Esophagus (tissue), 2 donors: ENCODE measurements around the gene KANK3. TPM values are rescaled to one million over a fixed set of nuclear protein-coding genes. Genes with fewer than 3 reads are reported as not detected.
A peak's percentile ranks its signal among the peaks of the same experiment; 100 is the strongest.

ENCODE experiments used
- H3K27ac ChIP-seq, 2 donors: one replicate each; pipeline ENCODE4 v1.5.1; 2013; ENCODE audit warnings: low read depth in 2 of 2, mild to moderate bottlenecking in 2 of 2, inconsistent platforms in 1 of 2, low read length in 1 of 2, moderate library complexity in 1 of 2
- H3K27me3 ChIP-seq, 2 donors: one replicate each; pipeline ENCODE4 v1.6.1; 2013; ENCODE audit warnings: low read length in 2 of 2, control low read depth in 1 of 2, mild to moderate bottlenecking in 1 of 2; ENCODE audit not compliant: insufficient read depth in 2 of 2, control insufficient read depth in 1 of 2
- H3K36me3 ChIP-seq, 2 donors: one replicate each; pipeline ENCODE4 v1.6.1; 2013; ENCODE audit warnings: low read length in 1 of 2; ENCODE audit not compliant: control insufficient read depth in 2 of 2, insufficient read depth in 2 of 2
- H3K4me1 ChIP-seq, 2 donors: one replicate each; pipeline ENCODE4 v1.6.1; 2013; ENCODE audit warnings: low read length in 1 of 2; ENCODE audit not compliant: control insufficient read depth in 2 of 2, insufficient read depth in 2 of 2
- H3K4me3 ChIP-seq, 2 donors: one replicate each; pipeline ENCODE4 v1.5.1; 2013; ENCODE audit warnings: low read length in 2 of 2, mild to moderate bottlenecking in 2 of 2, low read depth in 1 of 2, moderate library complexity in 1 of 2
- H3K9me3 ChIP-seq, 2 donors: one replicate each; pipeline ENCODE4 v1.6.1; 2013; ENCODE audit warnings: mild to moderate bottlenecking in 2 of 2, low read depth in 1 of 2, low read length in 1 of 2, moderate library complexity in 1 of 2; ENCODE audit not compliant: control insufficient read depth in 2 of 2, insufficient read depth in 1 of 2
- WGBS, 2 donors: extraction: QIAGEN DNeasy Blood & Tissue Kit; methylation state at CpG; one replicate each; pipeline ENCODE4 v1.1.7; 2013; 5-methylcytosine and 5-hydroxymethylcytosine counted together
- polyA plus RNA-seq, 2 donors: library from polyadenylated mRNA; stranded (reverse); fragments of 200-250 nt; gene quantifications; one replicate each; pipeline ENCODE4 v1.2.3, GENCODE V29; 2013
- donor health status: healthy with polysubstance abuse.
- donor health status: Bipolar disorder and iron deficiency.

KANK3 gene
- polyA plus RNA-seq, 2 donors, result 4.2 to 5.2 TPM

GRCh38 chr19:8308891-8309291 lies 34.2 kb downstream of the KANK3 start:
- peaks cover 0 to 15% of the 10 kb centered on the region in 2 donors for H3K36me3 ChIP-seq

GRCh38 chr19:8307965-8308866 lies 34.8 kb downstream of the KANK3 start, which contains the start of gene CD320:
Gene CD320, minus strand, starts transcription at chr19:8308358. Its CDS starts 68 bp downstream, at chr19:8308290.
- 1% methylated on average over 62 to 63 of the region's 63 CpGs for WGBS, 2 donors
- H3K36me3 ChIP-seq, result peaks cover 0 to 18% of the 10 kb centered on the region in 2 donors
- peaks cover 0 to 14% of the 10 kb centered on the region in 2 donors for H3K4me1 ChIP-seq
- H3K4me3 ChIP-seq, result peak within 1 kb of the TSS; percentile 55 to 69
- H3K9me3 ChIP-seq, result peaks cover 0 to 5% of the 10 kb centered on the region in 2 donors
- no peaks in the 10 kb centered on the region for H3K27me3 ChIP-seq
- H3K27ac ChIP-seq, result peak within 1 kb of the TSS; percentile 56 to 66

More at GRCh38 chr19:8308891-8309291, 34.2 kb downstream of the KANK3 start:
- H3K4me1 ChIP-seq, result peaks cover 0 to 14% of the 10 kb centered on the region in 2 donors
- H3K27ac ChIP-seq, result no peak overlapping the region
- WGBS, 2 donors, result 65 to 74% methylated on average over 17 of the region's 17 CpGs
- peaks cover 0 to 5% of the 10 kb centered on the region in 2 donors for H3K9me3 ChIP-seq
- peak overlapping the region in 1 of 2 donors; percentile 55 for H3K4me3 ChIP-seq
- H3K27me3 ChIP-seq, result no peaks in the 10 kb centered on the region

GRCh38 chr19:8307400-8307964 lies 35.6 kb downstream of the KANK3 start:
- Histone ChIP-seq H3K9me3 (peaks cover 0 to 5% of the 10 kb centered on the region in 2 donors), H3K4me3 (peak overlapping the region; percentile 55 to 69), H3K27ac (peak overlapping the region; percentile 56 to 66), H3K36me3 (peaks cover 0 to 21% of the 10 kb centered on the region in 2 donors), H3K27me3 (no peaks in the 10 kb centered on the region), H3K4me1 (peaks cover 0 to 14% of the 10 kb centered on the region in 2 donors)
- 13 to 17% methylated on average over 24 of the region's 24 CpGs for WGBS, 2 donors

- Histone ChIP-seq H3K4me1 (peaks cover 0 to 14% of the 10 kb centered on the region in 2 donors), H3K27me3 (no peaks in the 10 kb centered on the region), H3K4me3 (no peak overlapping the region), H3K36me3 (peaks cover 0 to 26% of the 10 kb centered on the region in 2 donors), H3K9me3 (peaks cover 0 to 5% of the 10 kb centered on the region in 2 donors), H3K27ac (no peak overlapping the region)
- 70 to 74% methylated on average over 16 to 17 of the region's 17 CpGs for WGBS, 2 donors
Observed at GRCh38 chr19:8306235-8307054, 36.6 kb downstream of the KANK3 start.

GRCh38 chr19:8305798-8306197 lies 37.3 kb downstream of the KANK3 start:
- Histone ChIP-seq H3K9me3 (peaks cover 0 to 5% of the 10 kb centered on the region in 2 donors), H3K27me3 (no peaks in the 10 kb centered on the region), H3K4me1 (peaks cover 0 to 14% of the 10 kb centered on the region in 2 donors), H3K36me3 (peaks cover 0 to 22% of the 10 kb centered on the region in 2 donors), H3K27ac (no peak overlapping the region), H3K4me3 (no peak overlapping the region)
- 68 to 90% methylated on average over 4 of the region's 4 CpGs for WGBS, 2 donors

GRCh38 chr19:8304841-8305621 lies 38.0 kb downstream of the KANK3 start:
- WGBS, 2 donors, result 82 to 86% methylated on average over 33 of the region's 33 CpGs
- Histone ChIP-seq H3K4me3 (no peak overlapping the region), H3K9me3 (peaks cover 0 to 5% of the 10 kb centered on the region in 2 donors)

GRCh38 chr19:8302734-8303133 lies 40.3 kb downstream of the KANK3 start:
- H3K9me3 ChIP-seq, result peaks cover 0 to 3% of the 10 kb centered on the region in 2 donors
- H3K27ac ChIP-seq, result no peak overlapping the region
- H3K4me3 ChIP-seq, result no peak overlapping the region
- peaks cover 0 to 8% of the 10 kb centered on the region in 2 donors for H3K4me1 ChIP-seq
- peaks cover 0 to 16% of the 10 kb centered on the region in 2 donors for H3K36me3 ChIP-seq
- 74 to 80% methylated on average over 7 of the region's 7 CpGs for WGBS, 2 donors
- H3K27me3 ChIP-seq, result no peaks in the 10 kb centered on the region

More at GRCh38 chr19:8304841-8305621, 38.0 kb downstream of the KANK3 start:
- Histone ChIP-seq H3K27me3 (no peaks in the 10 kb centered on the region), H3K4me1 (peaks cover 0 to 14% of the 10 kb centered on the region in 2 donors), H3K36me3 (peaks cover 0 to 19% of the 10 kb centered on the region in 2 donors), H3K27ac (no peak overlapping the region)

GRCh38 chr19:8302357-8302691 lies 40.7 kb downstream of the KANK3 start:
- Histone ChIP-seq H3K27ac (no peak overlapping the region), H3K9me3 (peaks cover 0 to 3% of the 10 kb centered on the region in 2 donors), H3K27me3 (no peaks in the 10 kb centered on the region), H3K36me3 (peaks cover 0 to 16% of the 10 kb centered on the region in 2 donors), H3K4me1 (peaks cover 0 to 3% of the 10 kb centered on the region in 2 donors), H3K4me3 (no peak overlapping the region)
- WGBS, 2 donors, result 57 to 69% methylated on average over 11 of the region's 11 CpGs
